Measurements from ENCODE around the gene KITLG. TPM values are rescaled to one million over a fixed set of nuclear protein-coding genes. Genes with fewer than 3 reads are reported as not detected.

Gene KITLG, protein sequence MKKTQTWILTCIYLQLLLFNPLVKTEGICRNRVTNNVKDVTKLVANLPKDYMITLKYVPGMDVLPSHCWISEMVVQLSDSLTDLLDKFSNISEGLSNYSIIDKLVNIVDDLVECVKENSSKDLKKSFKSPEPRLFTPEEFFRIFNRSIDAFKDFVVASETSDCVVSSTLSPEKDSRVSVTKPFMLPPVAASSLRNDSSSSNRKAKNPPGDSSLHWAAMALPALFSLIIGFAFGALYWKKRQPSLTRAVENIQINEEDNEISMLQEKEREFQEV
- total RNA-seq, result 30.9 TPM

DNA sequence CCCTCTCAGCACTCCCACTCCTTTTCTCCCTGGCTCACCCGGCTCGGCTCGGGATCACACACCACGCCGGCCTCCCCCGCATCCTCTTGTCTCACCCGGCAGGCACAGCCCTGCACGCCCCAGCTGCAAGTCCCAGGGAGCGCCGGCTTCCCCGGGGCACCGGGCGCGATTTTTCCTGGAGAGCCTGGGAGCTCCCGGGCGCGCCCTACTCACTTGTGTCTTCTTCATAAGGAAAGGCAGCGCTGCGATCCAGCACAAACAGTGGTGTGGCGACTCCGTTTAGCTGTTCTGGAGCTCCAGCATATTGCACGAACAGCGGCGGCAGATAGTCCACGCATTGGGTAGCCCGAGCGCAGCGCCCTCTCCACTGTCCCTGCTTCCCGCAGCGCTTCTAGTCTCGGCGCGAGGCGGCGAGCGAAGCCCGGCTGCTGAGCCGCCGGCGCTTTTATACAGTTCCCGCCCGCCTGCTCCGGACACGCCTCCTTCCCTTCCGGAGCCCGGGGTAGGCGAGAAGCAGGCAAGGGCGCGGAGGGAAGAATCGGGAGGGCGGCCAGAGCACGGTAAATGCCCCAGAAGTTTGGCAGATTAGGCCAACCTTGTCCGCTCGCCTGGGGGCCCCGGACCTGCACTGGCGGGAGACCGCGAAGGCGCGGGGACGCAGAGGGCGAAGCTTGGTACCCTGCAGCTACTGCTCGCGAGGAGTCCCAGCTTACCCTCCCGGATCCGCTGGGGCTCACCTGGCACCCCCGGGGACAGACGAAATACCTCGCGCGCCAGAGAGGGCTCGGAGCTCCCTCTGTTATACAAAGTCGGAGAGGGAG lies at the start of gene KITLG:
Gene KITLG (minus strand): TSS at position 421 of the 821 bp plus-strand sequence. CDS start 193 bp downstream, at position 228.

Small RNA genes lying within 50 kb of the gene (small RNA-seq; reads per million reads assigned to genes)
- 0.09 reads per million for gene RNU1-117P (ENCODE audit: low replicate concordance)

Measured in metanephros (tissue), 2 donors.